Lower leg skin (tissue), 3 donors: Measurements from ENCODE around the gene MTFR1L.

Experiments
- CTCF ChIP-seq, 3 donors: fragments of 450-650 bp; IDR thresholded peaks; one replicate each; pipeline ENCODE4 v1.5.1; 2016; ENCODE audit warnings: antibody characterized with exemption in 3 of 3, mild to moderate bottlenecking in 3 of 3, moderate library complexity in 2 of 3
- POLR2A ChIP-seq, 2 donors: fragments of 450-650 bp; IDR thresholded peaks; one replicate each; pipeline ENCODE4 v1.6.1; 2016 to 2017; ENCODE audit warnings: antibody characterized with exemption in 2 of 2, mild to moderate bottlenecking in 1 of 2, moderate library complexity in 1 of 2

GRCh38 chr1:25864434-25864833, 44.7 kb downstream of the MTFR1L start:
- no peak for TF ChIP-seq CTCF (IDR thresholded peaks at IDR 0.05)
- TF ChIP-seq POLR2A (IDR thresholded peaks at IDR 0.05) = no peak
